Right lobe of liver (tissue), 4 donors: ENCODE data around the gene ABCC9.

Experiments
- POLR2A ChIP-seq: fragments of 450-650 bp; IDR thresholded peaks from one replicate; pipeline ENCODE4 v1.6.1; 2017; ENCODE audit warnings: antibody characterized with exemption, mild to moderate bottlenecking
- TF ChIP-seq, protein P1 (sequence below), 4 donors: fragments of 200-600 bp in 3 of 4; fragments of 450-650 bp in 1 of 4; IDR thresholded peaks; one replicate each; pipeline versions ENCODE4 v1.5.1 to v1.8.0; 2016 to 2022; ENCODE audit warnings: antibody characterized with exemption in 4 of 4, mild to moderate bottlenecking in 2 of 4
- donor health status: DM: no; HTN: no; CAD: no.
- donor health status: DM: no; HTN: no; CAD: no.
- donor health status: DM: no; HTN: yes; CAD: no.

DNA sequence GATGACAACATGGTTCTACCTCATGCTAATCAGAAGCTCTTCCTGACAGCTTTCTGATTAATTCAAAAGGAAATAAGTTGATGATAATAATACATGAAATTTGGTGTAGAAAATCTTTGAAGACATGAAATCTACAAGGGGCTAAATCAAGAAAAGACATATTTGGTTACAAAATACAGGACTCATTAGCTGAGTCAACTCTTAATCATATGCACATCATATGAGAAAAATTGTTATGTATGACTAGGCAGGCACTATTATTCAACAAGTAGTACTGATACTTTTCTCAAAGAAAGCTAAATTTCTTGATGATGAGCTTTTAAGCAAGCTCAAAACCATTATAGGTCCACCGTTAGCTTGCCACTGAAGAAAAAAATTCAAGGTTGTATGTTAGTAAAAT is 7.1 kb downstream of the ABCC9 start:
- TF ChIP-seq, protein P1, sequence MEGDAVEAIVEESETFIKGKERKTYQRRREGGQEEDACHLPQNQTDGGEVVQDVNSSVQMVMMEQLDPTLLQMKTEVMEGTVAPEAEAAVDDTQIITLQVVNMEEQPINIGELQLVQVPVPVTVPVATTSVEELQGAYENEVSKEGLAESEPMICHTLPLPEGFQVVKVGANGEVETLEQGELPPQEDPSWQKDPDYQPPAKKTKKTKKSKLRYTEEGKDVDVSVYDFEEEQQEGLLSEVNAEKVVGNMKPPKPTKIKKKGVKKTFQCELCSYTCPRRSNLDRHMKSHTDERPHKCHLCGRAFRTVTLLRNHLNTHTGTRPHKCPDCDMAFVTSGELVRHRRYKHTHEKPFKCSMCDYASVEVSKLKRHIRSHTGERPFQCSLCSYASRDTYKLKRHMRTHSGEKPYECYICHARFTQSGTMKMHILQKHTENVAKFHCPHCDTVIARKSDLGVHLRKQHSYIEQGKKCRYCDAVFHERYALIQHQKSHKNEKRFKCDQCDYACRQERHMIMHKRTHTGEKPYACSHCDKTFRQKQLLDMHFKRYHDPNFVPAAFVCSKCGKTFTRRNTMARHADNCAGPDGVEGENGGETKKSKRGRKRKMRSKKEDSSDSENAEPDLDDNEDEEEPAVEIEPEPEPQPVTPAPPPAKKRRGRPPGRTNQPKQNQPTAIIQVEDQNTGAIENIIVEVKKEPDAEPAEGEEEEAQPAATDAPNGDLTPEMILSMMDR (IDR thresholded peaks at IDR 0.05) = no peak
- TF ChIP-seq POLR2A = no peak
